ENCODE results near the gene RNF220.
A peak's percentile ranks its signal among the peaks of the same experiment; 100 is the strongest.

Gene RNF220

GRCh38 chr1:44588551-44589210 is 183.6 kb downstream of the RNF220 start:
- no peak for TF ChIP-seq CTCF (IDR thresholded peaks at IDR 0.05; ENCODE audit: extremely low read depth, insufficient read depth, missing control alignments)
- in situ Hi-C loops (cut with MboI; ENCODE audit: low pct_unique_long_range_greater_than_20kb, low sequenced_read_pairs, unreplicated experiment), result no loop called here
- no peak for DNase-seq (ENCODE audit: low spot score)

- in situ Hi-C loops (cut with MboI; ENCODE audit: low pct_unique_long_range_greater_than_20kb, low sequenced_read_pairs, unreplicated experiment), result loop anchor here (10.0 kb wide), 1 partner anchor 216 kb away; no protein-coding TSS in a partner anchor
- TF ChIP-seq CTCF (IDR thresholded peaks at IDR 0.05; ENCODE audit: extremely low read depth, insufficient read depth, missing control alignments), result no peak
- DNase-seq (ENCODE audit: low spot score), result no peak
Measured at GRCh38 chr1:44590475-44590874, 185.4 kb downstream of the RNF220 start.

- DNase-seq (ENCODE audit: low spot score), result no peak
- TF ChIP-seq CTCF (IDR thresholded peaks at IDR 0.05; ENCODE audit: extremely low read depth, insufficient read depth, missing control alignments), result no peak
- in situ Hi-C loops (cut with MboI; ENCODE audit: low pct_unique_long_range_greater_than_20kb, low sequenced_read_pairs, unreplicated experiment), result loop anchor here (10.0 kb wide), 1 partner anchor 217 kb away; no protein-coding TSS in a partner anchor
Measured at GRCh38 chr1:44591381-44591780, 186.3 kb downstream of the RNF220 start.

- DNase-seq (ENCODE audit: low spot score), result no peak
- in situ Hi-C loops (cut with MboI; ENCODE audit: low pct_unique_long_range_greater_than_20kb, low sequenced_read_pairs, unreplicated experiment), result loop anchor here (10.0 kb wide), 1 partner anchor 218 kb away; no protein-coding TSS in a partner anchor
Measured at GRCh38 chr1:44592208-44593145, 187.4 kb downstream of the RNF220 start.

GRCh38 chr1:44594353-44594752 is 189.3 kb downstream of the RNF220 start:
- DNase-seq (ENCODE audit: low spot score), result no peak
- in situ Hi-C loops (cut with MboI; ENCODE audit: low pct_unique_long_range_greater_than_20kb, low sequenced_read_pairs, unreplicated experiment), result loop anchor here (10.0 kb wide), 1 partner anchor 220 kb away; no protein-coding TSS in a partner anchor
- TF ChIP-seq CTCF (IDR thresholded peaks at IDR 0.05; ENCODE audit: extremely low read depth, insufficient read depth, missing control alignments), result no peak

More at GRCh38 chr1:44592208-44593145, 187.4 kb downstream of the RNF220 start:
- no peak for TF ChIP-seq CTCF (IDR thresholded peaks at IDR 0.05; ENCODE audit: extremely low read depth, insufficient read depth, missing control alignments)

GRCh38 chr1:44594871-44595735 is 190.0 kb downstream of the RNF220 start:
- in situ Hi-C loops (cut with MboI; ENCODE audit: low pct_unique_long_range_greater_than_20kb, low sequenced_read_pairs, unreplicated experiment), result loop anchor here (10.0 kb wide), 1 partner anchor 220 kb away; no protein-coding TSS in a partner anchor
- peak; percentile 99 for TF ChIP-seq CTCF (IDR thresholded peaks at IDR 0.05; ENCODE audit: extremely low read depth, insufficient read depth, missing control alignments)
- DNase-seq (ENCODE audit: low spot score), result peak; percentile 90

Data from GM13977 (cell line).